SKM-1 (cell line): Measurements from ENCODE around the gene SUFU.

ENCODE experiments used
- DNase-seq: peaks from one replicate; lab custom pipeline; 2025; ENCODE audit not compliant: unreplicated experiment; lab: John Stamatoyannopoulos, UW

SUFU gene

DNA sequence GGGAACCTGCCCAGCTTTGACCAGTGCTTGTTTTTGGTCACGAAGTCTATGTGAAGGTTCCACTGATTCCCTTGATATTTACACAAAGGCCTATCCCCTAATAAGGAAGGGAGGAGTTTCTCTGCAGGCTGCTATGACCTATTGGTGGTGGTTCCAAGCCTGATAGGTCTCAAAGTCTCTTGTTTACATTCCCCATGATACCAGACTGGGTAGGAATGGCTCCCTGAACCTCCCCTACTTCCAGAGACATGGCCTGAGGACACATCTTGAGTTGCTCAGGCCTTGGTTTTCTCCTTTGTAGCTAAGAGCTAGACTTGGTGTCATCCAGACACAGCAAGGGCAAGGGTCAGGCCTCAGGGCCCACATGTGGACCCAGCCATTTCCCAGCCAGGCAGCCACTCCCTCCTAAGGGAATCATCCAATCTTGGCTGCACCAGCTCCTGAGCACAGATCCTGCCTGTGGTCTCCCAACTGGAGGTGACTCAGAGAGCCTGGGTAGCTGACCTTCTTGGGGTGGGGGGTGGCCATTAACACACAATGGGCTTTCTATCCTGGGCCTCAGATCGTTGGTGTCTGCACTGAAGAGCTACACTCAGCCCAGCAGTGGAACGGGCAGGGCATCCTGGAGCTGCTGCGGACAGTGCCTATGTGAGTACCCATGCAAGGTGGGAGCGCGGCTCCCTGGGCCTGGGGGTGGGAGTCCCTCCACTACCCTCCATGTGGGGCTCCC is 89.5 kb downstream of the SUFU start:
- DNase-seq, result no peak

DNA sequence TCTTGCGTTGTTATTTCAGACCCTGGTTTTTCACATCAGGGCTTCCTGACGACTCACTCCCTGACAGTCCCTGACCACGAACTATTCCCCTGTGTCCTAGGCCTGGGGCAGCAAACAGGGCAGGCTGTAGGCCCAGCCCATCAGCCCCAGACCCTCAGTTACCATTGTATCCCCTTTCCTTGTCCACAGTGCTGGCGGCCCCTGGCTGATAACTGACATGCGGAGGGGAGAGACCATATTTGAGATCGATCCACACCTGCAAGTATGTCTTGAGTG is 90.0 kb downstream of the SUFU start:
- no peak for DNase-seq

DNA sequence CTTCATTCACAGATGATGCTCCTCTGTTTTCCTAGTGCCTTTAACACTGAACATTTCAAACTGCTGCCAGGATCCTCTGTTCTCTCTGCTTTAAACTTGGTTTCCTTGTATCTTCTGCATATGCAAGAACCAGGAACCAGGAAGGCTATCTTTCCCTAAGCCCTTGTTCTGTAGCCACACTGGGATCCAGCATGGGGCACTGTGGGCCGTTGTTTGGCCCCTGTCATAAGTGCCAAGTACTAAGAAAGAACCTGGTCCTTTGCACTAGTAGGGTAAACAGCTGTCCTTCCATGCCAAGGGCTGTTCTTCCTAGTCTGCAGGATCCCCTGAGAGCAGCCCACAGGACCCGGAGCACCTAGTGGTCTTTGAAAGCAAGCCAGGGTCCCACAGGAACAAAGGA is 91.5 kb downstream of the SUFU start:
- DNase-seq, result no peak

DNA sequence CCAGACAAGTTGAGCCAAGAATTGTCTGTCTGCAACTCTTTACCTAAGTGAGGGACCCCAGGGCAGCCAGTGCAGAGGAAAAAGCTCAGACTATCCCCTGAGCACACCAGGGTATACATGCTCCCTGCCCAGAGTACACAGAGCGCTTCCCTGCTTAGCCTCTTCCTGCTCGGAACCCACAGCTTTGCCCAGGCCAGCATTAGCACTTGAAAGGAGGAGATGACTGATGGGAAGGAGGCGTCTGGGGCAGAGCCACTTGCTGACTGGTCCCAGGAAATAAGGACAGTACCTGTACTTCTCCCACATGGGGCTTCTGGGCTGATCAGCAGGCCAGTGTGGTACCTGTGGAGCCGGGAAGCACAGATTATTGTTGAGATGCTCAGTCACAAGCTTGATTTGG is 92.1 kb downstream of the SUFU start:
- no peak for DNase-seq

DNA sequence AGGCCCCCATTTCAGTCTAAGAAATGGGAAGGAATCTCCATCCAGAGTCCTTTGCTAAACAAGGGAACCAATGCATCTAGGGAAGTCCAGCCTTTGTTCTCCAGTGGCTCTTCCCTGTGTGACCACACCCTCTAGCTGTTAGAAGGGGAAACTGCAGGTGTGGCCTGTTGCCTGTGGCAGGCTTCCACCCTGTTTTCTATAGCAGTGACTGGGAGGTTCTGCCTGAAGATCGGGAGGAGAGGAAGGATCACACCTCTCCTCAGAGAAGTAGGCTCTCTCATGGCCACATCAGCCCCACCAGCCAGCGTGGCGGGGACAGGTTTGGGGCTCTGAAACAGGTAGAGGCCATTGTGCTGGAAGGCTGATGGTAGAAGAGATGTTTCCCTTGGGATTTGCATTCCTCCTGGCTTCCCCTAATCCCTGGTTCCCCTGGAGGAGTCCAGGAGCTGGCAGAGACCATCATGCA is 92.8 kb downstream of the SUFU start:
- peak; percentile 54 for DNase-seq

DNA sequence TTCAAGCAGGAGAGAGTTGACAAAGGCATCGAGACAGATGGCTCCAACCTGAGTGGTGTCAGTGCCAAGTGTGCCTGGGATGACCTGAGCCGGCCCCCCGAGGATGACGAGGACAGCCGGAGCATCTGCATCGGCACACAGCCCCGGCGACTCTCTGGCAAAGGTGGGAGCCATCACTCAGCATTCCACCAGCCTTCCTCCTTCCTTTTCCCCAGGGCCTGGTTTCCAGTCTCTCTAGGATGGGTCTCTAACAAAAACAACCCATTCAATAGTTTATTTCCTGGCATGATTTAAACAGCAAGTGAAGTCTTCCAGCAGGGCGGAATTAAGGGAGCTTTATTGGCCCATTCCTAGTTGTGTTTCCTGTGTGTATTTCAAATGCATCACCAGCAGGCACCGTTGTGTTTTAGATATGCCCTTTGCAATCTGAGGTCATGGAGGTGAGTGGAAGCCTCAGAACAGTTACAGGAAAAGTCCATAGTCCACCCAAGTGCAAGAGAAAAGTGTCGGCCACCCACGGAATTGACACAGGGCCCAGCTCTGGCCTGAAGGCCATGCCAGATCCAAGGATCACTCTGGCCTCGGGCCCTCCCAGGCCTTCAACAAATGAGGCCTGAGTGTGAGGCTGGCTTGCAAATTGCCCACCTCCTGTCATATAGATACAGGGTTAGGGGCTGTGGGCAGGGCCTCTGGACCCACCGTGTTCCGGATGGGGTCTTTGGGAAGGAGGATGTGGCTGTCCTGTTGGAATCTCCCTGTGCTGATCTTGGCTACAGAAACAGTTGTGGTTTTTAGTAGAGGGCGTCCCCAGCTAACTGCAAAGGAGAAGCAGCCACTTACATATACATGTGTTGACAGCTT is 93.6 kb downstream of the SUFU start:
- DNase-seq, result no peak

DNA sequence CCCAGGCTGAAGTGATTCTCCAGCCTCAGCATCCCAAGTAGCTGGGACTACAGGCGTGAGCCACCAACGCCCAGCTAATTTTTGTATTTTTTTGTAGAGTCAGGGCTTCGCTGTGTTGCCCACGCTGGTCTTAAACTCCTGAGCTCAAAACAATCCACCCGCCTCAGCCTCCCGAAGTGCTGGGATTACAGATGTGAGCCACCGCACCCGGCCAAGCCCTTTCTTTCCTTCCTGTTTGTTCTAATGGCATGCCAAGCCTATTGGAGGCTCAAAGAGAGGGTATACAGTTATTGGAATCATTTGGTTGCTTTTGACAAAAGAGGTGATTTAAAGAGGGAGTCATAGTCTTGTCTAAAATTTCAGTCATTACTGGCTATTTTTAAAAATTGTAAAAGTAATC is 94.5 kb downstream of the SUFU start:
- DNase-seq, result no peak

DNA sequence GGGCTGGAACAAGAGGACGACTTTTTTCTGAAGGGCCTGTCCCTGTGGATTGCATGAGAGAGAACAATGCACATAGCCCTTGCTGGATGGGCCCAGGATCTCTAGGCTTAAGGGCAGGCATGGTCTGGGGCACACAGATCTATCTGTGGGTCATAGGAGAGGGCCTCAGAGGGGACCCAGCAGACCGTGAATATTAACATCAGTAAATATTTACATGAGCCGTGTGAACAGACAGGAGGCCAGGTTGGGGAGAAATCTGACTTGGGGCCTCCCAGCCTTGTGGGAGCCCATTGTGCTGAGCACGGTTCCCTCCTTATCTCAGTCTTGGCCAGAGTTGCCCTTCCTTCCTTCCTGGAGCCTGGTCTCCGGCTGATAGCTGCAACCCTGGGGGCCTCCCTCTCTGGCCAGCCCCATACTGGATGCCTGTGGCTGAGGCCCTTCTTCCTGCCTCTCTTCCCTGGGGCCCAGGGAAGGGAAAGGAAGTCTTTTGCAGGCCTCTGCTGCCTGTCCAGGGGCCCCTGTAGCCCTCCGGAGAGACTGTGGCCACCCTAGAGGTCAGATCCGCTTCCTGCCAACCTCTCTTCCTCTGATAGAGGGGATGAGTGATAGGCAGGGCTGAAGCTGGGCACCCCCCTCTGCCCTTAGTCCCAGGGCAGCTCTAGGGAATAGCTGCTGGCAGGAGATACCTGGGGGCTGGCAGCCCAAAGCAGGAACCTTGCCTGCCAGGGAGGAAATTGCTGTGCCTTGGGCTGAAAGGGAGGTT is 96.0 kb downstream of the SUFU start:
- peak; percentile 54 for DNase-seq

DNA sequence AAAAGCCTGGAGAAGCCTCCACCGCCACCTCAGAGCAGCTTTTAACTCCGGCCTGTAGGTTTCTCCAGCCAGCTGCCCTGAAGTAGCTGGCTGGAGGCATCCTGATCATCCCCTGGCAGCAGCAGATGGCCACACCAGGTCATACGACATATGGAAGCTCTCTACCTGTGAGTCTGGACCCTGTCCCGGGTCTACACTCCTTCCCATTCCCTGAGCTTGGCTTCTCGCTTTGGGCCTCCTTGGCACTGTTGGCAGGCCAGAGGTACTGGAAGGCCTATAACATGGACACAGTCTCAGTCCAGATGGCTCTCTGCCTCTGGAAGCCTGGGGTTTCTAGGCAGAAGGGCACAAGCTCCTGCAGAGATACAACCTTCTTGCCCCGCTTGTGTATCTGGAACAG is 97.0 kb downstream of the SUFU start:
- DNase-seq, result no peak

DNA sequence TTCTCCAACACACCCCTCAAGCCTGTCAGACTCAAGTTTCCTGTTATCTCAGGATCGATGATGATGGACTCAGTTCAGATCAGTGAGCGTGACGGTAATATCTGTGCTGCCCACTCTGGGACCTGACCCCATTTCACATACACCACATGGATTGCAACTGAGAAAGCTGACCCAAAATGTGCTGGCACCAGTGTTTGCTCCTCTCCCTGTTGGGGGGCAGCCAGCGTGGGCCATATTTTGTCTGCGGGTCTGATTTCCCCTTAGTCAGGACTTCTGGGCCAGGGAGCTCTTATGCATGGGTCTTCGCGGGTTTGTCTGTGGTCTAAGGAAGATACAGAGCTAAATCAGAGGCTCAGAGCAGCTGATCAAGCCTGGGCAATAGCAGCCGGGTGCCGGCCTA is 97.9 kb downstream of the SUFU start:
- DNase-seq, result no peak

DNA sequence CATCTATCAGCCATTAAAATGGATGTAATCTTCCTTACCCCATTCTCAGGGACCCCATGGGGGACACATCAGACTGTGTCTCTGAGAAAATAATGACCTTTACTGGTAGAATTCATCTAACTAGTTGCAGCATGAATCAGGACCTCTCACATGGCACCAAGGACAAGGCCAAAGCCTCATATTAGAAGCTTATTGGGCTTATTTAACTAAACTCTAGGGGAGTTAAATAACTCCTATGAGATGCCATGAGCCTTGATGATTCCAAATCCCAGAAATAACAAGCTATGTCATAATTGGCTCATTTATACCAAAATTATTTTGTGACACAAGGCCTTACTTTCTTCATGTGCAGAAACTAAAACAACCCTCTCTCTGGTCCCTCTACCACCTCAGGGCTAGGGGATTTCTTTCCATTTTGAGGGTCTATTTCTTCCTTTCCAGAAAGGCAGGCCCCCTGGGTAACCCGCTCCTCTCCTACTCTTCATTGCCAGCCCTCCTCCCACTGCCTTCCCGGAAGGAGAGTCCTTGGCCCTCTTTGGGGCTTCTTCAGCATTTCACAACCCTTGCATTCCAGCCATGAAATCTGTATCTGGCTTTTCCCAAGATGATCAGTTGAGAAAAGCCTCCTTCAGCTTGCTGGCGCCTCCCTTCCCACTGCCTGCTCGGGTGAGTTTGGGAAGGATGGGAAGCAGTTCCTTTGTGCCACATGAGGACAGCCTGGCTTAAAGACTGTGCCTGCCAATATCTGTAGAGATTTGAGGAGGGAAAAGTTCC is 98.7 kb downstream of the SUFU start:
- no peak for DNase-seq

DNA sequence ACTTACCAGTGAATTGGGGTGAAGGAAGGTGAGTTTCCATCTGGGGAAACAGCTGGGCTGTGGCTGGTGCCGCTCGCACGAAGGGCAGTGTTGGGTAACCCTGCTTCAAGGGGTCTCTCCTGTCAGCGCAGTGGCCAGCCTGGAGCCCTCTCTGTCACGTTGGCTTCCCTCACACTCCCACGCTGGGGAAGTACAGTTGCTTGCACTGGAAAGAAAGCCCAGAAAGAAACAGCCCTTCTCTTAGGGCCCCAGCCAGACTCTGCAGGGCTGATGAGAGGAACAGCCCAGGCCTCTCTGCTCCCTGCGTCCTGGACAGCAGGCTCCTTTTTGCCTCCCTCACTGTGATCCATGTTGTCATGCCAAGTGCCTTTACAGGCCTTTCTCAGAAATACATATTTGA is 100.2 kb downstream of the SUFU start:
- no peak for DNase-seq

DNA sequence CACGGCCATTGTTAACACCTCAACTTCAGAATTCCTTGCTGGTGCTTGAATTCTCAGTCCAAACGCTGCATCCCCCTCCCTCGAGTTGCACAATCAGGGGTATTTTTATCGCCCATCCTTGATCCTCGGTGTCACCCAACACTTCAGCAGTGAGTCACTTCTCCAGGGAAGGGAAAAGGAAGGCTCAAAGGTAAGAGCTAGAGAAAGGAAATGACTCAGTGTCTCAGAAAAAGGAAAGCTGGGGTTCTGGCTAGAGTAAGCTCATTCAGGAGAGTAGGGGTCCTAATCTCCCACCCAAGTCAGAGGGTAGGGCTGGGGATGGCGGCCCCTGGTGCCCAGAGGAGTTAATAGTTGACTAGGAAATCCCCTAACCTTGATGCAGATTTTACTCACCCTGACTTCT is 100.7 kb downstream of the SUFU start:
- DNase-seq, result no peak

DNA sequence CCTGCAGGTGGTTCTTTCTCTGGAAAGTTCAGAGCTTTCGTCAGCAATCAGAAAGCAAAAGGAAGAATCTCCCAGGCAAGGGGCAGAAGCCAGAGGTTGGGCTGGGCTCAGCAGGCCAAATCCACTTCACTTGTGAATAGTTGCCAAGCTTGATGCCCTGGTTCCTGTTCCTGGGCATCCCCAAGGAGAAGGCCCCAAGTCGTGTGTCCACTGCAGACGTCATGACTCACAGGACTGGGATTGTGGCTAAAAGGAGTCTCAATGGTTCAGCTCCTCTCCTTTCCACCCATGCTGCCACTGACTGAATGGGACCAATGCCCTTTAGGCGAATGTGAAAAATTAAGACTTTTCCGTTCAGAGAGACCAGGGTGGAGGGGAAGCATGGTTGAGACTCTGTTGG is 101.9 kb downstream of the SUFU start:
- no peak for DNase-seq

DNA sequence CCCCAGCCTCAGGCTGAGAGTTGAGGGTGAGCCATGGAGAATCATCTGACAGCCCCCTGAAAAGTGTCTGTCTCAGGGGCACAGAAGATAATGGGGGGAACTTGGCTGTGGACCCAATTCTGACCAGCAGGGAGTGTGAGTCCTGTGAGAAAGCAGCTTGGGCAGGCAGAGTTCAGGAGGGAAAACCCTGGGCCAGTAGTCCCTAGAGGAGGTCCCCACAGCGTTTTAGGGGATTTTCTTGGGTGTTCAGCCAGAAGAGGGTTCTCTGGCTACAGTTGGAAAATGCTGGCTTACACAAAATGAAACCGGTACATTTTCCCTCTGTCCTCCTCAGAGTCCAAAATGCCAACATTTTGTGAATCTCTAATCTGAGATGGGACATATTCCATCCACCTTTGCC is 104.7 kb downstream of the SUFU start:
- DNase-seq, result no peak

DNA sequence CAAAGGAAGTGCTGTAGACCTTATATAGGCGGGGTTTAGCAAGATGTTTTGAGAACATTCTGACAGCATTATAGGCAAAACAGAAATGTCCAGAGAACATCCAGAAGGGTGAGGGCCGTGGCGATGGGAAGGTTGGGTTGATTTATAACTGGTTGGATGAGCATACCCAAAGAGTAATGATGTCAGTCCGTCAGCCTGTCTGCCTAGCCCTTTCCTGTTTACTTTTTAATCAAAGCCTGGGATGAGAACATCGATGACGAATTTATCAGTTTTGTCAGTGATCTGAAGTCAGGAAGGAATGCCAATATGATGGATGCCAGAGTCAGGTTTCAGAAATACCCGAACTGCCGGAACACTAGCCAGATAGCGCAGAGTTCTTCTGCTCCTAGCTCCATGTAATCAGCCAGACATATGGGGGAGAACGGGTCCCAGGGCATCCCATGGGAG is 106.7 kb downstream of the SUFU start:
- DNase-seq, result no peak

DNA sequence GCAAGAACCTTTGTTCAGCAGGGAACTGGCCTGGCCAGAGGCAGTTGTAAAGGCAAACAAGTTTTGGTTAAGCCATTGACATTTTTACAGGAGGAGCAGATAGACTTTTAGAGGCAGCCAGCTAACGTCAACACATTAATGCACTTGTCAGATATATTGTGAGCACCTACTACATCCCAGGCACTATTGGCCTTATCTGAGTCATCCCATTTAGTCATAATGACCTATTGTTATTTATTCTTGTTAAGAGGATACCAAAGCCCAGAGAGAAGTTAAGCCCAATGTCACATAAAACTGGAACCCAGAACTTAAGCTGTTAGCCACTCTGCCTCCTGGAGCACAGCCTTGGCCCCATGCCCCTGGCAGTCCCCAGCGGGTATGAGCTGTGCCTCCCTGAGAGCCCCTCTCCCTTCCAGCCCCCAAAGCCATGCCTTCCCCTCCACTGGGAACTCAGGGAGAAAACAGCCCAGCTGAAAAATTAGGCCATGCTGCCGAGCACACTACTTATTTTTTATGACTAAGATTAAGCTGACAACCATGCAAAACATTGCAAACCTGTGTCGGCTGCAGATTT is 107.8 kb downstream of the SUFU start:
- DNase-seq, result no peak

DNA sequence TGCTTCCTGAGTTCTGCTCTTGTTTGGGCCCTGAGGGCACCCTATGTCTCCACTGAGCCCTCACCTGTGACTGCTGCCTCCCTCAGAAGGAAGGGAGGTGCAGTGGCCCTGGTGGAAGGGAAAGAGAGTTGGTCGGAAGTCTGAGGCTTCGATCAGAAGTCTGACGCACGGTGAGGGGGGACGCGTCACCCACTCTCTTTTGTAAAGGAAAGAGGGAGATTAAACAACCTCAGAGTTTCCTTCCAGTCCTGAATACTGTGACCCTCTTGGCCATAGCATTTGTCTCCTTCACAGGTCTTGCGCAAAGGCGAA is 109.1 kb downstream of the SUFU start:
- DNase-seq, result no peak

DNA sequence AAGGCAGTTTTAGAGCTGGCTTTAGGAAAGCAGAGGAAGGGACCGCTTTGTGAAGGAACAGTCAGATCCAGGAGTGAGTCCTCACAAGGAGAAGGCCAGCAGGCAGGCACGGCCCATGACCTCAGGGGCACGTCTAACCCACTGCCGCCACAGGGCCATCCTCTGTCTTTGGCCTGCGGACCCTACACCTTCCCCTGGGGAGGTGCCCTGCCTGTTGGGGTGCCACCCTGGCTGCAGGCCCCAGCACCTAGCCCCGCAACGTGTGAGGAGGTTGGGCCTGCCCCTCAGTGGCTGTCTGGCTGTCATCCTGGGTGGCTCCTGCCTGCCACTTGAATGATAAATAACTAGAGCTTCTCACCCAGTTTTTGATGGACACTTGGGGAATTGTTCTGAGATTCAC is 109.5 kb downstream of the SUFU start:
- DNase-seq, result no peak

DNA sequence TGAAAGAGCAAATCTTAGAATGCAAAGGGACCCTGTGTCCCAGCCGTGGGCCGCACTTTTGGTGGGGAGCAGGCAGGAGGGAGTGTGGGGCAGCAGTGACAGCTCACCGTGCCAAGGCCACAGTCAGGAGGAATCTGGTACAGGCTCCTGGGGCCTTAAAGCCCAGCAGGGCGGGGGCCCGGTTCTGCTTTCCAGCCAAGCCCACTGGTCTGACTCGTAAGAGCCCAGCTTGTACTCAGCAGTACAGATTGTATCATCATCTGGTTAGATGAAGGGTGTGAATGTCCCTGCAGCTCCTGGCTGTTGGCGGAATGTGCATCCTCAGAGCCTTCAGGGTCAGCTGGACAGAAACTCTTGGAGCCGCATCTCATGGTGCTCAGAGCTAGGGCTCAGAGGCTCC is 110.0 kb downstream of the SUFU start:
- no peak for DNase-seq

DNA sequence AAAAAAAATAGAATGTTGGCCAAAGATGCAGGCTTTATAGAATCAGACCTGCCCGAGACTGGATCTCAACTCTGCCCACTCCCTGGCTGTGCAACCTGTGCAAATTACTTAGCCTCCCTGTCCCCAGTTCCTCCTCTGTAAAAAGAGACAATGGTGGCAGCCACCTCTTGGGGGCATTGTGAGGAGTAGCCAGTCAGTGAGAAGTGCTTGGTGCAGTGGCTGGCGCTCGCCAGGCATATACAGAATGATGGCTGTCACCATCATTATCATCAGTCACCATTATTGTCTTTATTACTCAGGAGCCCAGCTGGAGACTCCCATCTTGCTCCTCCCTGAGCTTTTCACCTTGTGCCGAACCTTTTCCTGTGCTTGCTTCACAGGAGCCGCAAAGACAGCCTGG is 111.1 kb downstream of the SUFU start:
- DNase-seq, result no peak
